ENCODE results near the gene NAT8L. TPM values are rescaled to one million over a fixed set of nuclear protein-coding genes. Genes with fewer than 3 reads are reported as not detected.
"Not testable (repeated sequence)": the region's sequence is repeated elsewhere in the genome, so short reads cannot be mapped to it uniquely, and the experiment has no call there.

NAT8L gene
- total and polyA plus RNA-seq, 2 donors (not counting 3 experiments of a cell fraction or from before 2014, with no cell fraction given), result 0.10 to 0.11 TPM

GRCh38 chr4:2025817-2026216 is 33.3 kb upstream of the NAT8L start:
- ChIA-PET POLR2A (no interaction called here), CTCF (interaction anchor here (0.6 kb wide), 1 partner anchor 56 kb away, joined by 3 read pairs; no protein-coding TSS in a partner anchor)
- H3K9ac ChIP-seq (replicated peaks; ENCODE audit: extremely low read depth, insufficient read depth, low read length), result no peak overlapping the region
- TF ChIP-seq MAX (IDR thresholded peaks at IDR 0.05; ENCODE audit: insufficient read depth, insufficient read length) (no peak), CTCF (IDR thresholded peaks at IDR 0.05; ENCODE audit: extremely low read depth in 1 of 2, insufficient read depth in 1 of 2, low read depth in 1 of 2, low read length in 2 of 2) (no peak), JUN (IDR thresholded peaks at IDR 0.05; ENCODE audit: borderline replicate concordance, insufficient read depth, insufficient read length, low read depth) (no peak), POLR2AphosphoS5 (IDR thresholded peaks at IDR 0.05; ENCODE audit: insufficient read depth, low read depth, low read length) (no peak), FOS (IDR thresholded peaks at IDR 0.05; ENCODE audit: borderline replicate concordance, insufficient read depth, low read length) (no peak), EZH2 (IDR thresholded peaks at IDR 0.05; ENCODE audit: borderline replicate concordance, low read depth, low read length, severe bottlenecking) (no peak), GATA2 (IDR thresholded peaks at IDR 0.05; ENCODE audit: insufficient read depth, insufficient read length, low read depth, low read length) (no peak), MYC (IDR thresholded peaks at IDR 0.05; ENCODE audit: low read depth, low read length) (no peak), POLR2A (IDR thresholded peaks at IDR 0.05; ENCODE audit: low read depth, low read length) (no peak)
- dilution Hi-C loops (cut with MboI; ENCODE audit: extremely low pct_ligation_motif_present, low sequenced_read_pairs), result no loop called here
- H3K4me3 ChIP-seq (replicated peaks in 1 of 3; ENCODE audit: insufficient read depth in 1 of 3, low read depth in 1 of 3, low read length in 3 of 3), result no peak overlapping the region
- no peaks in the 10 kb centered on the region for H4K20me1 ChIP-seq (replicated peaks; ENCODE audit: control insufficient read depth, extremely low read depth, insufficient read depth, low read length)
- no peaks in the 10 kb centered on the region for H3K36me3 ChIP-seq (ENCODE audit: control insufficient read depth in 2 of 2, extremely low read depth in 1 of 2, insufficient read depth in 2 of 2, low read length in 2 of 2)
- intact Hi-C loops (cut with micrococcal nuclease), result no loop called here
- FAIRE-seq, result no peak
- H3K27me3 ChIP-seq (ENCODE audit: control insufficient read depth in 2 of 2, insufficient read depth in 2 of 2, low read length in 2 of 2), result peaks cover 12 to 17% of the 10 kb centered on the region in 2 experiments
- H3K9me1 ChIP-seq (replicated peaks; ENCODE audit: control insufficient read depth, extremely low read depth, insufficient read depth, low read length), result no peaks in the 10 kb centered on the region
- H3K4me2 ChIP-seq (ENCODE audit: insufficient read depth, low read length), result no peak overlapping the region
- BruUV-seq (replicated peaks), result no TSS peak
- DNase-seq (ENCODE audit: low read depth, low spot score), result no peak
- H3K27ac ChIP-seq (ENCODE audit: insufficient read depth, low read depth, low read length), result no peak overlapping the region
- no peaks in the 10 kb centered on the region for H3K79me2 ChIP-seq (ENCODE audit: control insufficient read depth, insufficient read depth, low read length)
- no peaks in the 10 kb centered on the region for H3K4me1 ChIP-seq (ENCODE audit: control insufficient read depth, extremely low read depth, insufficient read depth, low read length)
- H2AFZ ChIP-seq (ENCODE audit: low read depth, low read length), result no peak overlapping the region
- no peaks in the 10 kb centered on the region for H3K9me3 ChIP-seq (replicated peaks; ENCODE audit: control insufficient read depth, insufficient read depth, low read length)

GRCh38 chr4:2027120-2027519 is 32.0 kb upstream of the NAT8L start:
- H3K79me2 ChIP-seq (ENCODE audit: control insufficient read depth, insufficient read depth, low read length); FAIRE-seq; H3K36me3 ChIP-seq (ENCODE audit: control insufficient read depth in 2 of 2, extremely low read depth in 1 of 2, insufficient read depth in 2 of 2, low read length in 2 of 2); intact Hi-C loops (cut with micrococcal nuclease); dilution Hi-C loops (cut with MboI; ENCODE audit: extremely low pct_ligation_motif_present, low sequenced_read_pairs); H3K9me1 ChIP-seq (replicated peaks; ENCODE audit: control insufficient read depth, extremely low read depth, insufficient read depth, low read length); POLR2A ChIA-PET; H3K27ac ChIP-seq (ENCODE audit: insufficient read depth, low read depth, low read length); H3K9ac ChIP-seq (replicated peaks; ENCODE audit: extremely low read depth, insufficient read depth, low read length); H3K4me1 ChIP-seq (ENCODE audit: control insufficient read depth, extremely low read depth, insufficient read depth, low read length); H4K20me1 ChIP-seq (replicated peaks; ENCODE audit: control insufficient read depth, extremely low read depth, insufficient read depth, low read length); CTCF ChIA-PET; DNase-seq (ENCODE audit: low read depth, low spot score); H3K9me3 ChIP-seq (replicated peaks; ENCODE audit: control insufficient read depth, insufficient read depth, low read length); H3K4me3 ChIP-seq (replicated peaks in 1 of 3; ENCODE audit: insufficient read depth in 1 of 3, low read depth in 1 of 3, low read length in 3 of 3); BruUV-seq (replicated peaks); H3K27me3 ChIP-seq (ENCODE audit: control insufficient read depth in 2 of 2, insufficient read depth in 2 of 2, low read length in 2 of 2); H3K4me2 ChIP-seq (ENCODE audit: insufficient read depth, low read length); H2AFZ ChIP-seq (ENCODE audit: low read depth, low read length): not testable (repeated sequence)

GRCh38 chr4:2031161-2031560 is 28.0 kb upstream of the NAT8L start:
- H3K4me3 ChIP-seq (replicated peaks in 1 of 3; ENCODE audit: insufficient read depth in 1 of 3, low read depth in 1 of 3, low read length in 3 of 3); H3K79me2 ChIP-seq (ENCODE audit: control insufficient read depth, insufficient read depth, low read length); intact Hi-C loops (cut with micrococcal nuclease); H3K9ac ChIP-seq (replicated peaks; ENCODE audit: extremely low read depth, insufficient read depth, low read length); H2AFZ ChIP-seq (ENCODE audit: low read depth, low read length); dilution Hi-C loops (cut with MboI; ENCODE audit: extremely low pct_ligation_motif_present, low sequenced_read_pairs); H3K4me2 ChIP-seq (ENCODE audit: insufficient read depth, low read length); H3K27ac ChIP-seq (ENCODE audit: insufficient read depth, low read depth, low read length); H3K9me3 ChIP-seq (replicated peaks; ENCODE audit: control insufficient read depth, insufficient read depth, low read length); POLR2A ChIA-PET; H3K4me1 ChIP-seq (ENCODE audit: control insufficient read depth, extremely low read depth, insufficient read depth, low read length); DNase-seq (ENCODE audit: low read depth, low spot score); FAIRE-seq; H3K27me3 ChIP-seq (ENCODE audit: control insufficient read depth in 2 of 2, insufficient read depth in 2 of 2, low read length in 2 of 2); BruUV-seq (replicated peaks); CTCF ChIA-PET; H3K9me1 ChIP-seq (replicated peaks; ENCODE audit: control insufficient read depth, extremely low read depth, insufficient read depth, low read length); H3K36me3 ChIP-seq (ENCODE audit: control insufficient read depth in 2 of 2, extremely low read depth in 1 of 2, insufficient read depth in 2 of 2, low read length in 2 of 2); H4K20me1 ChIP-seq (replicated peaks; ENCODE audit: control insufficient read depth, extremely low read depth, insufficient read depth, low read length): not testable (repeated sequence)

Measured in endothelial cell of umbilical vein (primary cell).